Stimulated activated CD8-positive, alpha-beta memory T cell treated with anti-CD3 and anti-CD28 coated beads, Interleukin-4, amount 100 ng/mL, for 48 hours (primary cell): ENCODE measurements around the gene THRB.

Experiments
- DNase-seq: peaks from one replicate; pipeline ENCODE4 v3.0.0-alpha.2; 2020

Gene THRB

DNA sequence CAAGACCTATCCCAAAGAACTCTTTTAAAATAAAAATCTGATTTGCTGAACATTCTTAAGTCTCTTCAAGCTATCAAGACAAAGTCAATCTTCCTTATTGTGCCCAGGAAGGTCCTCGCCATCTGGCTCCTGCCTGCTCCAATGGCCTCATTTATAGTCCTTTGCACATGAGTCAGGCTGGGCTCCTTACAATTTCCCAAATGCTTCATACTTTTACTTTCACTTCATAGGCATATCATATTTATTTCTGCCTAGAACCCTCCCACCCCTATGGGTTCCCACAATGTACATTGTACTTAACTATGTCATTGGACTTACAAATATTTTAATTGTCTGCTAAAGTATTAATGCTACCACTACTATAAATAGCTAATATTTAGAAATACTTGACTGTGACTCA, 9.1 kb downstream of the THRB start:
- no peak for DNase-seq

DNA sequence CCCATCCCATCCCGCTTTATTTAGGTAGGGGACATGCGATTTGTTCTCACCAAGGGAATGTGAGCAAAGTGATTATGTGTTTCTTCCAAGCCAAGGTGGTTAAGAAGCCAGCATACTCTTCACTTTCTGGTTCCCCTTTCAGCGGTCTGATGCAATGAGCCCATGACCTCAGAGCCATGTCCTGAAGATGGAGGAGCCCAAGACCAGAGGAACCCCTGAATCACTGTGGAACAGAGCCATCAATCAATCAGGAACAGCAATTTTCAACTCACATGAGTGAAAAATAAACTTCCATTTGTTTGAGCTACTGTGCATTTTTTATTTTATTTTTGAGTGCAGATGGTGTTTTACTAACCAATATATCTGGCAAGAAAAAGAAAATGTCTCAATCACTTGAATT, 10.8 kb downstream of the THRB start:
- DNase-seq: no peak

DNA sequence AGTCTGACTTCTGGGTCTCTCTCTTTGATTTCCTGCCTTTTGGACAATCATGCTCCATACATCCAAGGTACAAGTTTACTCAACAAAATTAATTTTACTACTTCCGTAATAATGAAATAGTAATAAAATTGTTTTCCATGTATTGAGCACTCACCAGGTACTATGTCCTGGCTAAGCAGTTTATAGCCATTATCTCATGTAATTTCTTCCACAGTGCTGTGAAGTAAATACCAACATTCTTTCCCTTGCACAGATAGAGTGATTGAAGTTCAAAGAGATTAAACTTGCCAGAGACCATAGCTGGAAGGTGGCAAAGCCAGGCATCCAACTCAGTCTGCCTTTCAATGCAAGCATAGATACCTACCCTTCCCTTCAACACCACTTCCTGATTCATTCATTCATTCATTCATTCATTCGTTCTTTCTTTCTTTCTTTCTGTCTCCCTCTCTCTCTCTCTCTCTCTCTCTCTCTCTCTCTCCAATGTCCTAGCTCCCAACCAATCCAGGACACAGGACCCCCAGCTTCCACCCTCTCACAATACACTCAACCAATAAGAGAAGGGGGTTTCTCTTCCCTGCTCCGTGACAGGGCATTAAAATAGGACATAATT, 12.4 kb downstream of the THRB start:
- no peak for DNase-seq

DNA sequence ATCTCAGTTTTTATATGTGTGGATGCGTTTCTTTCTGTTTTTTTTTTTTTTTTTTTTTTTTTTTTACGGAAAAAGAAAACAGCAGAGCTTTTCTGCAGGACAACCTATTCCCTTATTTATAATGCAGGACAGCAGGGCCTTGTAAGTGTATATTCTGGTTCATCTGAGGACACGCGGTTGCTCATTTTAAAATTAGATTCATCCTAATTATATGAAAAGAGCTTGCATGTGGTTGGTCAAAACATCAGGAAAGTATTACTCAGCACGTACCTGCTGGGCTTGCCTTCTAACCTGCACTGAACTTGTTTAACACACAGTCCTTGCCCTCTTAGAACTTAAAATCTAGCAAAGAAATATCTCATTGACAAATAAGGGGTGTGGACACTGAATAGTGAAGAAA, 13.5 kb downstream of the THRB start:
- no peak for DNase-seq

DNA sequence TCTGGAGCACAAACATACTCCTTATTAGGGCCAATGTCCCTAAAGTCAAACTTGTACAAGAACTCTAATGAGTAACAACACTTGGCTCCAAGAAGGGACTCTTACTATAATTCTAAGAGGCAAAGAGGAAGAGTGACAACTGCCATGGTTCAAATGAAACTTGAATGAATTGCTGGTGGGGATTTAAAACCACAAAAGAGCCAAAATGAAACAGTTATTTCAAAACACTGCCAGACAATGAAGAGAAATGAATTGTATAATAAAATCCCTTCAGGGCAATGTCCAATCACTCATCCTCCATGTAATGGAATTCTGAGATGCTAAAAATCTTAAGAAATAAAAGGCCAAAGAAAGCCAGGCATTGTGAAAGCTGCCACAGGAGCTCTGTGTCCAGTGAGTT, 14.2 kb downstream of the THRB start:
- DNase-seq: no peak

DNA sequence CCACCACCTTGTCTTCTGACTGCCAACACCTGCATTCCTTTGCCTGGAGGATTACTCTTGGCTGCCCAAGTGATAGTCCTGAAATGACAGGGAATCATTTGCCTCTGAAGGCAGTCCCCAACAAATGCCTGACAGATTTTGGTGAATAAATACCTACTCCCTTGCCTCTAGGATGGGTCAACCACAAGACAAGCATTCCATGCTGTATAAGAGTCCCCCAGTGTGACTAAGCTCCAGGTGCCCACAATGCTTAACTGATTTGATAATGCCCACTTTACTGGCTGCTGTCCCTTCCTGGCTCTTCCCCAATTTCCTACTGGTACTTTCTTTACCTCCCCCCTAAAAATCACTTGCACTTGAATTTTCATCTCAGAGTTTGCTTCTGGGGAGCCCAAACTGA, 14.8 kb downstream of the THRB start:
- DNase-seq: no peak

DNA sequence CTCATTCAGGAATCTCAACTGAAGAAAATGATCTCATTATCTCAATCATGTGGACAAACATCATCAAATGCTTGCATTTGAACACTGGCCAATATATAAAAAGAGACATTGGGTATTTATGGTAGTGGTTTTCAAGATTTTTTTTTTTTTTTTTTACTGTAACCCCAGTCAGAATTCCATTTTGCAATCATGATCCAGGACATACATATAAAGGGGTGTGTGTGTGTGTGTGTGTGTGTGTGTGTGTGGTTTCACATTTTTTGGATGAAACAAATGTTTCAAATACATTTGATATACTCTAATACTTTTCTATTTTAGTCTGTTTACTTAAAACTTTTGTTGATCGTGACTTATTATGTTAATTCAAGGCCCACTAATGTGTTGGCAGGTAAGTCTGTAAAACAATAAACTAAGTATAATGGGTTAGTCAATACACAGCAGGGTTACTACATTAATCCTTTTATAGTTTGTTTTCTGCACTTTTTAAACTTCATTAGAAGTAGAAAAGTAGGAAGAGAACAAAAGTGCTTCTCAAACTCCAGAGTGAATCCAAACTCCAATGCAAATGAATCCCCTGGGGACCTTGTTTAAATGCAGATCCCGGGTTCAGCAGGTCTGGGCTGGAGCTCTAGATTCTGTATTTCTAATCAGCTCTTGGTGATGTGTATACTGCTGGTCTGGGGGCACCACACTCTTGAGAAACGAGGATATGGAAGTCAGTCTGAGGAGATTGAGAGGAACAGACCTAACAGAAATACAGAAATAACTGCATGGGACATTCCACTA, 17.6 kb downstream of the THRB start:
- no peak for DNase-seq

DNA sequence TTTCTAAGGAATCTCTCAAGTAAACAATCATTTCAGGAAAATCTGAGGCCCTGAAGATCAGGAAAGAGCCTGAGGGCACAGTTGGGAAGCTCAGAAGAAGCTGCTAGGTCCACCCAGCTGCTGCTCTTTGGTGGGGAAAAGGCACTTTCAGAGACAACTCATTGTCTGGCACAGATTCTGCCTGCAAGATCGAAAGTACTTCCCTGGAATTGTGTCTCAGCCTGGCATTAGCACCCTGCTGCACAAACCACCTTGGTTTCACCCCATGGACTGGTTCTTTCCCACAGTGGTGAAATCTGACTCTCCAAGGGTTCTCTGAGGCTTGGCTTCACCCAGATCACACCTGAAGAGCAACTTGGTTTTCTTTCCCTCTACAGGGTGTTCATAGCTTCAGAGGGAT, 18.7 kb downstream of the THRB start:
- DNase-seq: no peak

DNA sequence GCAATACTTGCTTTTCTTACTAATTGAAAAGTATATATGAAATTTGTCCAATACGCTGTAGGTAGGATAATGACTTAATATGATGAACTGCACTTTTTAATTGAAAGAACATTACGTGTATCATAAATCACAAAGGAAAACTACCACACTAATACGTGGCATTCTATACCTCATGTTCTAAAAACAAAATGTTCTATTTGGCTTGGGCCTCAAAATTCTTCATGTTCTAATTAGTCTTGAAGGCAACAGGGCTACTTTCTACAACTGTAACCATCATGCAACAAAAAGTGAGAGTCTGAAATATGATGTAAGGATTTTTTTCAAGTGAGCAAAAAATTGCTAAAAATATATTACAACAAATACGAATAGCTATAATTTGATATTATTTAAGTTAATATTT, 19.8 kb downstream of the THRB start:
- DNase-seq: no peak

DNA sequence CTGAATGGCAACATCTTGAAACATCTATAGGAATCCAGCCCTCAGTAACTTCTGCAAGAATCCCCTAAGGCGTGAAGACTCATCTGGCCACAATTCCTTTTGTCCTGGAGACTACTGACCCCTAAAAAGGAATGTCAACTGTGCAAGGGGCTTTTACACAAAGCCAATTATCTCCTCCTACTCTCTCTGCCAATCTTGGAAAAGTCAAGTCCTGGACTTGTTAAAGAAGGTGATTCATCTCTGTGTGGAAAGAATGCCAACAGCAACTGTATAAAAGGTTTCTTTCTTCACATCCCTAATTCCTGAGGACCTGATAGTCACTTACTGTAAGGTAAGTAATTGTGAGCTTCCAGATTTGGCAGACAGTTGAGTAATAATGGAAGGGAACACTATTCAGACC, 22.3 kb downstream of the THRB start:
- no peak for DNase-seq

DNA sequence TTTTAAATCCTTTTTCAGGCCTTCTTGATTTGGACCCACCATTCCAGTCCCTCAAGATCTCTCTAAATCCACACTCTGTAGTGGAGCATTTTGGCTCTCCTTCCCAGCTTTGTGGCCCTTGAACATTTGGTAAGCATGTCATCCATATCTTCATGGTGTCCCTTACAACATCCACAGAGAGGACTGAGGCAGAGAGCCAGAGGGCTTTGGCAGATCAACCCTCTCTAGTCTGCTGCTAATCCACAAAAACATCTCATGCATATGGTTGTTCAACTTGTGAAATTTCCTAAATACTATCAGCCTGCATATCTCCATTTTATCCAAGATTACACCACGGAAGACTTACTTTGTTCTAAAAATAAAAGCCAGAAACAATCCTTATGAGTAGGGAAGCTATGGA, 23.2 kb downstream of the THRB start:
- no peak for DNase-seq

DNA sequence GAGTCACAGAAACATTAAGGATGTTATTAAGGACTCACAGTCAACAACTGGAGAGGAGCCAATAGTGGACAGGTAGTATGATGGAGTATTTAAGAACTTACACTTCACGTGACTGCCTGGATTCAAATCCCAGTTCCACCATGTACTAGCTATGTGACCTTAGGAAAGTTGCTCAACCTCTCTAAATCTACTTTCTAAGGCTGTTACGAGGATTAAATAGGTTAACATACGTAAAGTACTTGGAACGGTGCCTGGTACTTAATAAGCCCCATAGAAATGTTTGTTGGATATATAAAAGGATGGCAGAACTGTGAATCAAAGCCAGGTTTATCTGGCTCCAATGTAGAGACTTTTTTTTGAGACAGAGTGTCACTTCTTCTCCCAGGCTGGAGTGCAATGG, 24.4 kb downstream of the THRB start:
- no peak for DNase-seq

DNA sequence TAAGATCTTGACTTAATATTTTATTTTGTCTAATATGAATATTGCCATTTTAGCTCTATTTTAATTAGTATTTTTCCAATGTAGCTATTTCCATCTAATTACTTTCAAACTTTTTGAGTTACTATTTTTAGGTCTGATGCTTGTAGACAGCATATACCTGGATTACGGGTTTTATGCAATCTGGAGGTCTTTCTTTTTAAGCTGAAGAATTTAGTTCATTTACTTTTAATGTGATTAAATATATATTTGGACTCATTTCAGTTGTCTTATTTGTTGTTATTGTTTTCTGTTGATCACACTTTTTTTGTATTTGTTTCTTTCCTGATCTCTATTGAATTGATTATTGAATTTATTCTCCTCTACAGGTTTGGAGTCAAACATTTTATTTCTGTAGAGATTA, 30.3 kb downstream of the THRB start:
- DNase-seq: no peak

DNA sequence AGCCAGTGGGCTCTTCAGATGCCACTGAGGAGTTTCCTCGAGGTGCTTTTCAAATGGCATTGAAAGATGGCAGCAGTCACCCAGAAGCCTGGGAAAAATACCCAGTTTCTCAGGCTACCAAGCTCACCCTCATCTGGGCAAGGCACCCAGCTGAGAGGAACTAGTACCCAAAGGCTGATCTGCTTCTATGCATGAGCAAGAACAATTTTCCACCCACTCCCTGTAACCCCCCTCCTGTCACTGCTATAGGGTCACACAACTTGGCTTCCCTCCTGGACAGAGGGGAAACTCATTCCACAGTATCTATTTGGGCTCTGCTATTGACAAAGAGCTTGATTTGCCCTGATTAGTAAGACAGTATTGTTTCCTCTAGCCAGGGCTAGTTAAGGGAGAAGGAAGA, 31.9 kb downstream of the THRB start:
- DNase-seq: no peak

DNA sequence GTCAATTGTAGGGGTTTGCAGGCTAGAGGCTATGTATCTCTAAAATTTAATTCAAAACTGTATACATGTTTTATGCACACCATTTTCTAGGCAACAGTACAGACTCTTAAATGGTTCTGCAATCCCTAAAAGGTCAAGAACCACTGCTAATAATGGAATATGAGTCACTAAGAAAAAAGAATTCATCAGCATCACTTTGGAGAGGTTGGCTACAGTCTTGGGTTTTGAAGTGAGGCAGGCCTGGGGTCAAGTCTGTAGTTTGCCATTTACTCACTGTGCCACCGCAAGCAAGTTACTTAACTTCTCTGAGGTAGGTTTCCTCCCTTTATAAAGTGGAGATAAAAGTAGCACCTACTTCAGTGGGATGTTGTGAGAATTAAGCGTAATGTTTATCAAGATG, 33.7 kb downstream of the THRB start:
- DNase-seq: no peak

DNA sequence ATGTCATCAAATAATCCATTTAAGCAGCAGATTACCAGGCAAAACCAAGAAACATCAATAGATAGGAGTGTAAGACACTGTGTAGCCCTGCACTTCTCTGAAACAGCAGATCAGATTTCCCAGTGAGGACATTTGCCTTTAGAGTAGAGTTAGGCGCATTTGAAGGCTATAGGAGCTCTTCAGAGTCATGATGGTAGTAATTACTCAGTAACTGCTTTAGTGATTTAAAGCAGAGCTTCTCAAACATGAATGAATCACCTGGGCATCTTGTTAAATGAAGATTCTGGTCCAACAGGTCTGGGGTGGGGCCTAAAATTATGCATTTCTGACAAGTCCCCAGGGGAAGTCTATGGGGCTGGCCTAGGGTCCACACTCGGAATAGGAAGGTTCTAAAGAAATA, 36.9 kb downstream of the THRB start:
- DNase-seq: no peak

DNA sequence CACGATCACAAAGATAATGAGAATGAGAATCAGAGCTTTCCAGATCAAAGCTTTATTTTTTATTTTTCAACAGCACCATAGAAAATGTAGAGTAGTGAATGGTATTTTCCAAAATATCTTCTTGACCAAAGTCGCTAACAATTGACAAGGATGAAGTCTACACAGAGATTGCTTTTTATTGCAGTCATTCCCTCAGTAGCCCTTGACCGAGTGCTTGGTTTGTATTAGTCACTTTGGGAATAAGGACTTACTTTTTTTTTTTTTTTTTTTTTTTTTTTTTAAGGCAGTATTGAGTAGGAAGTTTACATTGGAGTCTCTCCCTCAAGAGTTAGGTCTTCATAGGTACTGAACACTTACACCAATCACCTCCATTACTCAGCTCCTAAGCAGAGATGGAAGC, 39.8 kb downstream of the THRB start:
- DNase-seq: no peak

DNA sequence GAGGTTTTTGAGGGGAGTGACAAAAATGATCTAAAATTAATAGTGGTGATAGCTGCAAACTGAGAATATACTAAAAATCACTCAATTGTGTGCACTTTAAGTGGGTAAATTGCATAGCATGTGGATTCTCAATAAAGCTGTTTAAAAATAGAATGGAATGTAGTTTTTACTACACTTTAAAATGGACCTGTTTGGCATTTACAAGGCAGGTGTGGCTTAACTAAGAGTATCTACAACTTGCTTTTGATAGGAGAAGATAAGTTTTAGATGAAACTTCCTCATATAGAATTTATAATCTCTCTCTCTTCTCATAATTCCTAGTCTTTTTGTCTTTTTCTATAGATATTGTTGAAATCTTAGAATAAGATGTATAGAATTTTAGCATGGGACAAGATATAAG, 40.3 kb downstream of the THRB start:
- no peak for DNase-seq

DNA sequence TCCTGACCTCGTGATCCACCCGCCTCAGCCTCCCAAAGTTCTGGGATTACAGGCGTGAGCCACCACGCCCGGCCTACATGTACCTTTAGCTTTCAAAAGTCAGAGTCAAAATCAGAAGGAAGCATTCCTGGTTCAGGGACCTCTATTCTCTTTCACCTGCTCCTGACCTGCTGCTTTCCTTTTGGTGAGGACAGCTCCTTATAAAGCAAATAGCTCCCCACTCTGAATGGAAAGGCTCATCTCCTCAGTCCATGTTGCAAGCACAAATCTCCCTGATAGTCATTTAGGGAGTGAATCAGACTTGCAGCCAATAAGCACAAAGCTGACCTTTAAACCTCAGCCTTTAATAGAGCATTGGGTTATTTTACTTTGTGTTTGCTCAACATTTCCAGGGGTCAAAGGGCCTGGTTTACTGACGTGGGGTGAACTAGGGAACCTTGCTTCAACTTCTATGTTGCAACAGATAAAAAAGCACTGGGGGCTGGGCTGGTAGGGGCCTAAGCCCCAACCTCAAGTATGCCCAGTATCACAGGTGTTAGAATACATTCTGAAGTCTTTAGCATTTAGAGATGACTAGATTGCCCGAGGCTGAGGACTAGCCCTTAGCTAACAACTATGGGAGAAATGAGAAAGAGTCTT, 43.1 kb downstream of the THRB start:
- DNase-seq: no peak

DNA sequence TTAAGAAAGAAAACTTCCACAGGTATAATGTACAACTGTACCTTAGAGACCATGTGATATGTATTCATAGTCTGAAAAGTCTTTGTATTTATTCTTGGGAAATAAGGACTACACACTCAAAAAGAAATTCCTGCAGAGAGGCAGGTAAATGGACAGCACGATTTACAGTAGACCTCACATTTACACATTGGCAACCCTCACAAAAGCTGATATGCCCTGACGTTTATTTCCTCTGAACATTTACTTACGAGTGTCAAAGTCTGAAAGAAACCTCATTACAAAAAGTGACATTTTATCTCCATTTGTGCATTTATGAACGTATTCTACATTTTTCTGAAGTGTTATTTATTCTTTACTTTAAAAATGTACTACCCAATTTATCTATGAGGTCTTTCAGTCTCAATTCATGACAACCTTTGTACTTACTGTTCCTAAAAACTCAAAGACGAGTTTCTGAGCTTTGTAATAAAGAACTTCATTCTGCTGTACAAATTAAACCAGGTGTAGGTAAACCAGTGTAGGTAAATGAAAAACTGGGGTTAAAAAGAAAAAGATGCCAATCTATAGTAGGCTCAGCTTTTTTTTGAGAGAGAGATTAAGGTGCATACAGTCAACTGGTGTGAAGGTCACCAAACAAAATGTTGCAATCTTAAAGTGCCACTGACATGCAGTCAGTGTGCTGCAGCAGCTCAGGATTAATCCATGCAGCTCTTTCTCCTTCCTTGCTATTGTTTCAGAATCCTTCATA, 44.3 kb downstream of the THRB start:
- DNase-seq: no peak

DNA sequence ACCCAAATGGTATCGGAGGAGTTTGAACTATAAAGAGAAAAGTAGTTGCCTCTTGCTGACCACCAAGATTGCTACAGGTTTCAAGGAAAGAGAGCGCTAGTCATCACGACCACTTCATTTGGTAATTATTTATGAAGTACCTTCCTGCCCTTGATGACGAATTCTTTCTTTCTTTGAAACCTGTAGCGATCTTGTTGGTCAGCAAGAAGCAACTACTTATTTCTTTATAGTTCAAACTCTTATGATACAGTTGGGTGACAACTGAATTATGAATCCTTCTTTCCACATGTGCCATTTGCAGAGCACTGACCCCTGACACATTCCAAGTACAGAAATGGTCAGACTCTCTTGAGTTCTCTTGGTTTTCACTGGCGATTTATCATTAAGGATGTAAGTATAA, 46.8 kb downstream of the THRB start:
- no peak for DNase-seq

DNA sequence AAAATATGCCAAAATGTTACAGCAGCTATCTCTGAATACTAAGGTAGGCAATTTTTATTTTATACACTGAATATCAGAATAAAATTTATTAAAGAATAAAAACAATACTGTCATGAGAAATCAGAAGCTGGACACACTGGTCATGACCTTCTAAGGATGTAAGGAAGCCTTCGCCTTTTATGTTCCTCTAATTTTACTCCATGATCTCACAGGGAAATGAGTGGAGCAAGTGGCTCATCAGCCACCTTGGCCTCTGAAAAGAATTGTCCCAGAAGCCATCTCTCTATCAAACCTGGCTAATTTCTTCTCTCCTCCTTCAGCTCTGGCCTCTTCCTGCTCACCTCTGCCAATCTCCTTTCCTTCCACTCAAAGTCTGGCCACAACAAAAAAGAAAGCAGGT, 48.6 kb downstream of the THRB start:
- DNase-seq: no peak

DNA sequence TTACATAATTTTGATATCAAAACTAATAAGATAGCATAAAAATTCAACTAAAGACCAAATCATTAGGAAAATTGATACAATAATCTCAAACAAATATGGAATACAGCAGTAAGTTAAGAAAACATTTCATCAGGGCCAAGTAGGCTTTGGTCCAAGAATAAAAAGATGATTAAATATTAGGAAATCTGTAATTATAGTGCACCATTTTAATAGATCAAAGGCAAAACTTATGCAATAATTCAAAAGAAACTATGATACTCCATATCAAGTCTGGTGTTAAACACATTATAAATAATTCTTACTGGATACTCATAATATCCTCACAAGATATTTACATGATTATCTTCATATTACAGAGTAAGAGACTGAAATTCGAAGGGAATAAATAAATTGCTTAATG, 51.2 kb downstream of the THRB start:
- DNase-seq: no peak
